DMS53 (cell line): ENCODE data around the gene SNX6.
"Not testable (repeated sequence)": the region's sequence is repeated elsewhere in the genome, so short reads cannot be mapped to it uniquely, and the experiment has no call there.

Experiments used
- DNase-seq: peaks from one replicate; lab custom pipeline; 2025; lab: John Stamatoyannopoulos, UW

The SNX6 gene

GRCh38 chr14:34629657-34630529, at the start of gene SNX6:
SNX6 (minus strand) TSS chr14:34630148; CDS start chr14:34630116, 32 bp downstream.
- DNase-seq = peak; percentile 84

DNA sequence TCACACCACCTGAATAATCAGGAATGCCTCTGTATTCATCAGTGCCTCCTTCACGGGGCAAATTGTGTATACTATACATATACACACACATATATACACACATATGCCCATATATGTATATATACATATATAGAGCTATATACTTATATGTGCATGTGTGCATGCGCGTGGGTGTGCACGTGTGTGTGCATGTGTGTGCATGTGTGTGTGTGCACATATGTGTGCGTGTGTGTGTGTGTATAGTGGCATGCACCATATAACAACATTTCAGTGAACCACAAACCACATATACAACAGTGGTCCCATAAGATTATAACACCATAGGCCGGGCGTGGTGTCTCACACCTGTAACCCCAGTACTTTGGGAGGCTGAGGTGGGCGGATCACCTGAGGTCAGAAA, 48.8 kb upstream of the SNX6 start:
- no peak for DNase-seq

DNA sequence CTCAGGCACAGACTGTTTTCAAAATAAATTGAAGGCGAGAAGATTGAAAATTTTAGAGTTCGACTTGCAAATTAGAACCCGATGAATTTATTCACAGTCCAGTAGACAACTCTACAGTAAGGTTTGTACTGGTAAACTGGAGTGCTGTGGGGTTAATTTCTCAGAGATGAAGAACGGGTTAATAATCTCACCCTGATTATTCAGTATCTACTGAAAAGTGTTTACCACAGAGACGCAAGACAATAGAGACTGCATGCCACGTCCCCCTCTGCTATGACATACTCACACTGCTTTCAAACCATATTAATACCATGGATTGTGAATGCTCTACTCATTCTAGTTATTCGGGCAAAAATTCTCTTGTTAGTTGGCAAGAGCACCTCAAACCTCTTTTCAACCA, 48.4 kb upstream of the SNX6 start:
- DNase-seq = no peak

DNA sequence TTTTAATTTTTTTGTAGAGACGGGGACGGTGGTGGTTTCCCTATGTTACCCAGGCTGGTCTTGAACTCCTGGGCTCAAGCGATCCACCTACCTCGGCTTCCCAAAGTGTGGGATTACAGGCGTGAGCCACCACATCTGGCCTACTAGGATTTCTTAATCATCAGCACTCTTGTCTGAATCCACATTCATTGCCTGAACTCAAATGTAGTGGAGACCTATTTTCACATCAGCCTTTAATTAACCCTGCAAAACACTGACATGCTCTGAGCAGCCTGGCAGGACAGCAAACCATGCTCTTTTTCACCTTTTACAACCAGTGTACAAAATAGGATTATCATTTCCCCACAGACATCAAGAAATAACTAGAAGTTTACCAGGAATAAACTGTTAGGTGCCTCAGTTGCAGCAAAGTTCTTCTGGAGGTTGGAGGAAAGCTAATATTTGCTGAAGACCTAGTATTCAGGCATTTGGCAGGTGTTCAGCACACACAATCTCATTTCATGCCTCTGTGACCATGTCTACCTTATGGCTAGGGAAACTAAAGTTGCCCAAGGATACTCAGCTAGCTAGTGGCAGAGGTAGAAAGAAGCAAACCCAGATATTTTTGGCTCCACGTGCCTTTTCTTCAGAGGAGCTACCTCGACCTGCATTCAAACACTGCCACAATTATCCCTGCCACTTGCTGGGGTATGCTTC, 46.7 kb upstream of the SNX6 start:
- peak; percentile 52 for DNase-seq

- DNase-seq = no peak
These were observed 43.8 kb upstream of the SNX6 start for GRCh38 chr14:34673702-34674101.

DNA sequence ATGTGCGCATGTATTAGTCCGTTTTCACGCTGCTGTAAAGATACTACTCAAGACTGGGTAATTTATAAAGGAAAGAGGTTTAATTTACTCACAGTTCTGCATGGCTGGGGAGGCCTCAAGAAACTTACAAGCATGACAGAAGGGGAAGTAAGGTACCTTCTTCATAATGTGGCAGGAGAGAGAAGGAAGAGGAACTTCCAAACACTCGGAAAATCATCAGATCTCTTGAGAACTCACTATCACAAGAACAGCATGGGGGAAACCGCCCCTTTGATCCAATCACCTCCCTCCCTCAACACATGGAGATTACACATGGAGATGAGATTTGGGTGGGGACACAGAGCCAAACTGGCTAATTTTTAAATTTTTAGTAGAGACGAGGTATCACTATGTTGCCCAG, 41.8 kb upstream of the SNX6 start:
- DNase-seq = no peak

GRCh38 chr14:34668111-34668510, 38.2 kb upstream of the SNX6 start:
- DNase-seq = no peak

GRCh38 chr14:34667007-34667406, 37.1 kb upstream of the SNX6 start:
- no peak for DNase-seq

- DNase-seq = peak; percentile 21
These were observed 36.0 kb upstream of the SNX6 start for GRCh38 chr14:34665785-34666435.

DNA sequence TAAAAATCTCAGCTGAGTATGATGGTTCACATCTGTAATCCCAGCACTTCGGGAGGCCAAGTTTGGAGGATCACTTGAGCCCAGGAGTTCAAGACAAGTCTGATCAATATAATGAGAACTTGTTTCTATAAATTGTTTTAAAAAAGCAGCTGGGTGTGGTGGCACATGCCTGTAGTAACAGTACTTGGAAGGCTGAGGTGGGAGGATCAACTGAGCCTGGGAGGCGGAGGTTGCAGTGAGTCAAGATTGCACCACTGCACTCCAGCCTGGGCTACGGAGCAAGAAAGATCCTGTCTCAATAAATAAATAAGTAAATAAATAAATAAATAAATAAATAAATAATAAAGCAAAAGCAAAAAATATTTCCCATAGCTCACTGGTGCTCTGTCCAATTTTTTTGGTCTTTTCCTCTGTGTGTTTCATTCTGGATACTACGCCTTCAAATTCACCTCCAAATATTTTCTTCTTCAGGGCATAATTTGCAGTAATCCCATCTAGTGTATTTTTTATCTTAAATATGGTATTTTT, 32.7 kb upstream of the SNX6 start:
- DNase-seq = no peak

DNA sequence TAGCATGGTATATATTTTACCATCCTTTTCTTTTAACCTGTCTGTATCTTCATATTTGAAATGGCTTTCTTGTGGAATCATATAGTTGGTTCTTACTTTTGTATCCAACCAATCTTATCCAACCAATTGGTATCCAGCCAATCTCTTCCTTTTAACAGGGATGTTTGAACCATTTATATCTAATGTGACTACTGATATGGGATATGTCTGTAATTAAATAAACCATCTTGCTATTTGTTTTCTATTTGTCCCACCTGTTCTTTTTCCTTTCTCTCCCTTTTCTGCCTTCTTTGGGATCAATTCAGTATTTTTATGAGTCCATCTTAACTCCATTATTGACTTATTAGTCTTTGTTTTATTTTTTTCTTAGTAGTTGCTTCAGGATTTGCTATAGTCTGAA, 30.8 kb upstream of the SNX6 start:
- DNase-seq = no peak

DNA sequence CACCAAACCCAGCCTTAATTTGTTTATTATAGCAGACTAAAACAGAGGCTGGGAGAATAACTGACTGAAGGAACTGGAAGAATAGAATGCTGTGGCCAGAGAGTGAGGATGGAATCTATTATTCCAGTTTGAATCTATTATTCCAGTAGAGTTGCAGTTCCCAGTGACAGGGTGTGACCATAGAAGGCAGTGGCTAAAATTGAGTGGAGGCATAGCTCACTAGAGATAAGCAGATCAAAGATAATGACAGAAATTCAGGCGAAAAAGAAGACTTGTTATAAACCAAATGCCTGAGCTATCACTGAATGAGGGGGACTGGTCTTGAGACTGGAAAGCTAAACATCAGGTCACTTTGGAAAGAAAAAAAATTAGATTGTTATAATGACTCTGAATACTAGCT, 26.0 kb upstream of the SNX6 start:
- DNase-seq = no peak

- not testable (repeated sequence) for DNase-seq
These were observed 23.1 kb upstream of the SNX6 start for GRCh38 chr14:34653073-34653472.

GRCh38 chr14:34652348-34652747, 22.4 kb upstream of the SNX6 start:
- not testable (repeated sequence) for DNase-seq

GRCh38 chr14:34650786-34651584, 21.0 kb upstream of the SNX6 start:
- no peak for DNase-seq

DNA sequence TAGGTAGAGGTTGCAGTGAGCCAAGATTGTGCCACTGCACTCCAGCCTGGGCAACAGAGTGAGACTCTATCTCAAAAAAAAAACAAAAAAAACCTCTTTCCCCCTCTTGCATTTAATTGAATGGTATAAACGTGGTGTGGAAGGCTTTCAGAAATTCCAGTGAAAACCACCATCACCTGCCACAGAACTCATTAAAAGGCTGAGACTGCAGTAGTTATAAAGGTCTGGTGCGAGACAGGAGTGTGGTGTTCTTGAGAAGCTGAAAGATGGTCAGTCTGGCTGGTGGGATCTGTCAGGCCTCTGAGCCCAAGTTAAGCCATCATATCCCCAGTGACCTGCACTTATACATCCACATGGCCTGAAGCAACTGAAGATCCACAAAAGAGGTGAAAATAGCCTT, 20.1 kb upstream of the SNX6 start:
- not testable (repeated sequence) for DNase-seq

- DNase-seq = no peak
These were observed 19.4 kb upstream of the SNX6 start for GRCh38 chr14:34649344-34649743.

GRCh38 chr14:34646570-34647255, 16.8 kb upstream of the SNX6 start:
- no peak for DNase-seq

DNA sequence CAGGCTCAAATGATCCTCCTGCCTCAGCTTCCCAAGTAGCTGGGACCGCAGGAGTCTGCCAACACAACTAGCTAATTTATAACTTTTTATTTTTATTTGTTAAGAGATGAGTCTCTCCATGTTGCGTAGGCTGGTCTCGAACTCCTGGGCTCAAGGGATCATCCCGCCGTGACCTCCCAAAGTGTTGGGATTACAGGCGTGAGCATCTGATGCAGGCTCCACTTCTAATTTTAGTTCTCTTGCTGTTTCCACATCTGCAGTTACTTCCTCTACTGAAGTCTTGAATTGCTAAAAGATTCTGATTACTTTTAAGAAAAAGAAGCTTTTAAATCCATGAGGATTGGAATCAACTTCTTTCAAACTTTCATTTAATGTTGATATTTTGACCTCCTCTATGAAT, 13.4 kb upstream of the SNX6 start:
- no peak for DNase-seq

DNA sequence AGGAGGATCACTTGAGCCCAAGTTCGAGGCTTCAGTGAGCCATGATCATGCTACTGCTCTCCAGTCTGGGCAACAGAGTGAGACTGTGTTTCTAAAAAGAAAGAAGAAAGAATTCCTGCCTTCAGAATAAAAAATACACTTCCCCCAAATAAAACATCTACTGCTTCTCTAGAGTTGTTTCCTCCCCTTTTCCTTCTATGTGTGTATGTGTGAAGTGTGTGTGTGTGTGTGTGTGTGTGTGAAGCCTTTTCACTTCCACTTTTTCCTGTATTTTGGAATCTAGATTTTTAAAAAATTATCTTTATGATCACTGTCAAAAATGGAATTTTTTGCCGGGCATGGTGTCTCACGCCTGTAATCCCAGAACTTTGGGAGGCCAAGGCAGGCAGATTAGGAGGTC, 12.6 kb upstream of the SNX6 start:
- DNase-seq = no peak

- DNase-seq = no peak
These were observed 10.9 kb upstream of the SNX6 start for GRCh38 chr14:34640826-34641225.
